Kidney (tissue), 14 donors: Measurements from ENCODE around the gene ACVR2B. TPM values are rescaled to one million over a fixed set of nuclear protein-coding genes. Genes with fewer than 3 reads are reported as not detected.

Experiments used
- DNase-seq, 5 donors: peaks; one replicate each; pipeline ENCODE4 v3.0.0-alpha.2; 2013 to 2020
- FAIRE-seq: peaks from 2 replicates; lab custom pipeline; 2012; peaks lifted over from hg19 to GRCh38; lab: Jason Lieb, UNC
- H3K27ac ChIP-seq, 2 donors: one replicate each; pipeline ENCODE4 v1.7.0; 2013; ENCODE audit warnings: low read depth in 2 of 2, low read length in 2 of 2, inconsistent platforms in 1 of 2
- H3K27me3 ChIP-seq: one replicate; pipeline ENCODE4 v1.7.1; 2013; ENCODE audit warnings: low read length, inconsistent platforms; ENCODE audit not compliant: control insufficient read depth, insufficient read depth
- H3K36me3 ChIP-seq, 3 donors: one replicate each; pipeline versions ENCODE4 v1.7.0 to v1.7.1; 2013; ENCODE audit warnings: low read length in 3 of 3, control low read depth in 1 of 3, inconsistent platforms in 1 of 3; ENCODE audit not compliant: insufficient read depth in 3 of 3, control insufficient read depth in 2 of 3
- H3K4me1 ChIP-seq, 3 donors: one replicate each; pipeline versions ENCODE4 v1.7.0 to v1.7.1; 2013; ENCODE audit warnings: low read length in 3 of 3, inconsistent platforms in 1 of 3, low read depth in 1 of 3; ENCODE audit not compliant: control insufficient read depth in 2 of 3, insufficient read depth in 2 of 3
- H3K4me3 ChIP-seq, 3 donors: one replicate each; pipeline versions ENCODE4 v1.7.0 to v1.8.1; 2013; ENCODE audit warnings: low read length in 3 of 3, control low read depth in 1 of 3, inconsistent platforms in 1 of 3
- H3K9ac ChIP-seq, 3 donors: one replicate each; pipeline versions ENCODE4 v1.7.0 to v1.7.1; 2013; ENCODE audit warnings: low read length in 3 of 3, control low read depth in 1 of 3, inconsistent platforms in 1 of 3
- H3K9me3 ChIP-seq, 3 donors: one replicate each; pipeline versions ENCODE4 v1.7.0 to v1.7.1; 2013; ENCODE audit warnings: low read length in 3 of 3, control low read depth in 1 of 3, inconsistent platforms in 1 of 3; ENCODE audit not compliant: control insufficient read depth in 2 of 3, insufficient read depth in 1 of 3
- intact Hi-C: fragments of 100-400 bp; cut with DNase I; formaldehyde crosslinking; loops from one replicate; pipeline ENCODE4 v1.11.1; 2022
- polyA plus RNA-seq: library from polyadenylated mRNA; stranded (reverse); fragments of 350-450 nt; fragmentation: Illumina TruSeq; extraction: RNeasy Lipid Tissue Mini Kit (QIAGEN cat#74804); gene quantifications from one replicate; pipeline ENCODE4 v1.2.3, GENCODE V29; 2014; ENCODE audit warnings: low read depth, low replicate concordance; ENCODE audit not compliant: insufficient read depth
- total RNA-seq: library from RNA; stranded (reverse); fragmentation: NEBNext Ultra II Directional; extraction: Animal tissue kit (Norgen Biotek cat#: 25700); gene quantifications from one replicate; pipeline ENCODE4 v1.2.1, GENCODE V29; 2021
- TF ChIP-seq, protein P1 (sequence below): IDR thresholded peaks from 3 replicates; pipeline ENCODE4 v1.5.1; 2012; ENCODE audit warnings: mild to moderate bottlenecking, moderate library complexity, borderline replicate concordance; ENCODE audit not compliant: insufficient read depth; ENCODE audit errors: extremely low read depth
- donor health status: control.
- donor health status: control.
- donor health status: control.
- donor health status: control.
- donor health status: control.
- donor health status: DM: yes; HTN: yes; CAD: no.
- donor health status: Normal renal cell carcinoma (clear cell type).

ACVR2B gene
- total and polyA plus RNA-seq, 2 donors from 2014 or later = 1.2 to 11.2 TPM

DNA sequence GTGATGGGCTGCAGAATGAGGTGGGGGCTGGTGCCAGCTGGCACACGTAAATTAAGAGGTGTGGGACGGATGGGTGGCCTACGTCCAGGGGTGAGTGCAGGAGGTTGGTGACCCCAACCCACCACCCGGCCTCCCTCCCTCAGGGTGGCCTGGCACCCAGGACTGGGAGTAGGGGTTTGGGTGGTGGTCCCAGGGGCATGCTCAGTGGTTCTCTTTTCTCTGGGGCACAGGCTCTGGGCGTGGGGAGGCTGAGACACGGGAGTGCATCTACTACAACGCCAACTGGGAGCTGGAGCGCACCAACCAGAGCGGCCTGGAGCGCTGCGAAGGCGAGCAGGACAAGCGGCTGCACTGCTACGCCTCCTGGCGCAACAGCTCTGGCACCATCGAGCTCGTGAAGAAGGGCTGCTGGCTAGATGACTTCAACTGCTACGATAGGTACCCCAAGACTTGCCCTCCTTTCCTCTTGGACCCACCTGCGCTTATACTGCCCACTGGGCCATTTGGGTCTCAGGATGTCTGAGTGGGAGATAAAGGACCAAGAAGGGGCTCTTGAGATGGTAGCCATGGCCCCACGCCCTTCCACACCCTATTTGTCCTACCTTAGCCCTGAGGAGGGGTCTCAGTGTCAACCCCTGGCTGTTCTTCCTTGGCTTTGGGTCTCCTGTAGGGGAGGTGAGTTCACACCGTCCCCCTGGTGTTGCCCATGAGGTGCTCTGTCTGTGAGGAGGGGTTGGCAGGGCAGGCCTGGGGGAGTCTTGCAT, 23.5 kb downstream of the ACVR2B start:
- DNase-seq = peak in 1 of 5 donors; percentile 9
- Histone ChIP-seq H3K4me1 (peaks cover 0 to 15% (median 14%) of the 10 kb centered on the region in 3 donors), H3K4me3 (no peak overlapping the region), H3K27ac (no peak overlapping the region), H3K36me3 (peaks cover 14 to 27% (median 21%) of the 10 kb centered on the region in 3 donors), H3K27me3 (no peaks in the 10 kb centered on the region), H3K9me3 (no peaks in the 10 kb centered on the region), H3K9ac (no peak overlapping the region)
- intact Hi-C loops = no loop called here
- TF ChIP-seq, protein P1, sequence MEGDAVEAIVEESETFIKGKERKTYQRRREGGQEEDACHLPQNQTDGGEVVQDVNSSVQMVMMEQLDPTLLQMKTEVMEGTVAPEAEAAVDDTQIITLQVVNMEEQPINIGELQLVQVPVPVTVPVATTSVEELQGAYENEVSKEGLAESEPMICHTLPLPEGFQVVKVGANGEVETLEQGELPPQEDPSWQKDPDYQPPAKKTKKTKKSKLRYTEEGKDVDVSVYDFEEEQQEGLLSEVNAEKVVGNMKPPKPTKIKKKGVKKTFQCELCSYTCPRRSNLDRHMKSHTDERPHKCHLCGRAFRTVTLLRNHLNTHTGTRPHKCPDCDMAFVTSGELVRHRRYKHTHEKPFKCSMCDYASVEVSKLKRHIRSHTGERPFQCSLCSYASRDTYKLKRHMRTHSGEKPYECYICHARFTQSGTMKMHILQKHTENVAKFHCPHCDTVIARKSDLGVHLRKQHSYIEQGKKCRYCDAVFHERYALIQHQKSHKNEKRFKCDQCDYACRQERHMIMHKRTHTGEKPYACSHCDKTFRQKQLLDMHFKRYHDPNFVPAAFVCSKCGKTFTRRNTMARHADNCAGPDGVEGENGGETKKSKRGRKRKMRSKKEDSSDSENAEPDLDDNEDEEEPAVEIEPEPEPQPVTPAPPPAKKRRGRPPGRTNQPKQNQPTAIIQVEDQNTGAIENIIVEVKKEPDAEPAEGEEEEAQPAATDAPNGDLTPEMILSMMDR = no peak
- no peak for FAIRE-seq

- no peak overlapping the region for H3K9ac ChIP-seq
- H3K9me3 ChIP-seq = no peaks in the 10 kb centered on the region
- H3K4me3 ChIP-seq = no peak overlapping the region
- peaks cover 0 to 8% (median 7%) of the 10 kb centered on the region in 3 donors for H3K4me1 ChIP-seq
- intact Hi-C loops = no loop called here
- no peak overlapping the region for H3K27ac ChIP-seq
- TF ChIP-seq, protein P1 = no peak
- peaks cover 17 to 34% (median 28%) of the 10 kb centered on the region in 3 donors for H3K36me3 ChIP-seq
- no peaks in the 10 kb centered on the region for H3K27me3 ChIP-seq
- no peak for DNase-seq
- no peak for FAIRE-seq
Observed at GRCh38 chr3:38477839-38478450, 24.3 kb downstream of the ACVR2B start.

DNA sequence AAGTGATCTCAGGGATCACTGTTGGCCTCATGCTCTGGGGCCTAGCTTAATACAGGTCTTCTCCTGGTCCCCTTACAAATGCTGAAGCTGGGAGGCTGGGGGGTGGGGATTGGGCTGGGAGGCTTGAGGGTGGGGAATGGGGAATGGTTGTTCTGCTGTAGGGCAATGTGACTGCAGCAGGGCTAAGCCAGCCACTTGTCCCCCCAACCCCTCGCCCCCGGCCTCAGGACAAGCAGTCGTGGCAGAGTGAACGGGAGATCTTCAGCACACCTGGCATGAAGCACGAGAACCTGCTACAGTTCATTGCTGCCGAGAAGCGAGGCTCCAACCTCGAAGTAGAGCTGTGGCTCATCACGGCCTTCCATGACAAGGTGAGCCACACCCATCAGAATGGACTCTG, 25.2 kb downstream of the ACVR2B start:
- no peak overlapping the region for H3K4me3 ChIP-seq
- H3K9ac ChIP-seq = no peak overlapping the region
- no peak overlapping the region for H3K27ac ChIP-seq
- TF ChIP-seq, protein P1 = no peak
- intact Hi-C loops = no loop called here
- H3K27me3 ChIP-seq = no peaks in the 10 kb centered on the region
- no peak for DNase-seq
- peaks cover 17 to 37% (median 35%) of the 10 kb centered on the region in 3 donors for H3K36me3 ChIP-seq
- FAIRE-seq = no peak
- H3K4me1 ChIP-seq = peaks cover 0 to 5% (median 2%) of the 10 kb centered on the region in 3 donors
- no peaks in the 10 kb centered on the region for H3K9me3 ChIP-seq
